Endodermal cell (in vitro differentiated cells): ENCODE data around the gene SUSD6. TPM values are rescaled to one million over a fixed set of nuclear protein-coding genes. Genes with fewer than 3 reads are reported as not detected.

Experiments
- DNase-seq: peaks from one replicate; pipeline ENCODE4 v3.0.0-alpha.2; 2017
- H3K27ac ChIP-seq: 2 replicates; pipeline ENCODE4 v1.5.1; 2013; ENCODE audit warnings: mild to moderate bottlenecking, low read depth, low read length, moderate library complexity
- H3K27me3 ChIP-seq: 2 replicates; pipeline ENCODE4 v1.6.1; 2013; ENCODE audit warnings: mild to moderate bottlenecking, low read length, moderate library complexity; ENCODE audit not compliant: insufficient read depth, control insufficient read depth, poor library complexity, severe bottlenecking
- H3K36me3 ChIP-seq: 2 replicates; pipeline ENCODE4 v1.7.0; 2013; ENCODE audit warnings: mild to moderate bottlenecking, low read length, moderate library complexity; ENCODE audit not compliant: control insufficient read depth, insufficient read depth
- H3K4me1 ChIP-seq: one replicate; pipeline ENCODE4 v1.7.0; 2013; ENCODE audit warnings: low read length; ENCODE audit not compliant: control insufficient read depth, insufficient read depth
- H3K4me3 ChIP-seq: 2 replicates; pipeline ENCODE4 v1.5.1; 2013; ENCODE audit warnings: mild to moderate bottlenecking, low read length, moderate library complexity
- H3K9ac ChIP-seq: 2 replicates; pipeline ENCODE4 v1.6.1; 2013; ENCODE audit warnings: mild to moderate bottlenecking, low read length, moderate library complexity; ENCODE audit not compliant: poor library complexity, severe bottlenecking; ENCODE audit errors: extremely low read depth
- H3K9me3 ChIP-seq: 2 replicates; pipeline ENCODE4 v1.6.1; 2013; ENCODE audit warnings: mild to moderate bottlenecking, low read length, moderate library complexity; ENCODE audit not compliant: control insufficient read depth
- H3K27ac Mint-ChIP-seq: 2 replicates; pipeline ENCODE4 v1.8.0; 2020; ENCODE audit warnings: mixed read lengths
- H3K27me3 Mint-ChIP-seq: 2 replicates; pipeline ENCODE4 v1.8.0; 2021; ENCODE audit warnings: mild to moderate bottlenecking, mixed read lengths; ENCODE audit not compliant: insufficient read depth
- H3K36me3 Mint-ChIP-seq: 2 replicates; pipeline ENCODE4 v1.8.0; 2020; ENCODE audit warnings: low read depth, mixed read lengths
- H3K4me1 Mint-ChIP-seq: 2 replicates; pipeline ENCODE4 v1.8.0; 2020; ENCODE audit warnings: mixed read lengths
- H3K4me3 Mint-ChIP-seq: 2 replicates; pipeline ENCODE4 v1.8.0; 2020; ENCODE audit warnings: mild to moderate bottlenecking, moderate library complexity, mixed read lengths
- H3K9me3 Mint-ChIP-seq: 2 replicates; pipeline ENCODE4 v1.8.0; 2020; ENCODE audit warnings: mild to moderate bottlenecking, mixed read lengths
- WGBS, 2 experiments: methylation state at CpG; one replicate each; pipeline versions ENCODE4 v1.1.5 to v1.1.7; 2013; ENCODE audit warnings: missing lambda C conversion rate in 2 of 2, mixed read lengths in 1 of 2; ENCODE audit not compliant: insufficient coverage in 1 of 2, insufficient read length in 1 of 2; 5-methylcytosine and 5-hydroxymethylcytosine counted together
- total RNA-seq, 2 donors: library from RNA; stranded (reverse); fragmentation: NEBNext Ultra II Directional in 1 of 2; extraction: Animal tissue kit (Norgen Biotek cat#: 25700) in 1 of 2; gene quantifications; 2 replicates in 1 of 2; 3 replicates in 1 of 2; pipeline ENCODE4 v1.2.1, GENCODE V29; 2021
- TF ChIP-seq, protein P1 (sequence below): fragments of 200-600 bp; sonication (generic); conservative IDR thresholded peaks from 2 replicates; pipeline ENCODE4 v1.5.0; 2021; ENCODE audit warnings: antibody characterized with exemption, mild to moderate bottlenecking

Gene SUSD6
- total RNA-seq, 2 donors from 2014 or later = 5.7 to 5.9 TPM

DNA sequence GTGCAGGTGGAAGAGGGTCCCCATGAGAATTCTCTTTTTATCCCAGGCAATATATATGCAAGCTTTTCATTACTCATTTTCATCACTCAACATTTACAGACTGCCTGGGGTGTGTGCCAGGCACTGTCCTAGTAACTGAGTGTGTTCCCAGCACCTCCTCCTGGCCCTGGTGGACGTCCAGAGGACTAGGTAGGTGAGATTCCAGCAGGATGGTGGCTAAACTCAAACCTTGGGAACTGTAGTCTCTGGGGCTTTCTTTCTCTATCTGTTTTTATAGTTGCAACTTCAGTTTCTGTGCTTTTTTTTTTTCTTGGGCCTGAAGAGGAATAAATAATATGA, 63.8 kb downstream of the SUSD6 start:
- WGBS, 2 experiments = 67 to 89% methylated on average over 1 of the region's 1 CpG
- no peak for DNase-seq
- Histone ChIP-seq H3K27ac (no peak overlapping the region), H3K27me3 (no peaks in the 10 kb centered on the region), H3K9me3 (no peaks in the 10 kb centered on the region), H3K4me1 (peaks cover 18% of the 10 kb centered on the region), H3K9ac (no peak overlapping the region), H3K36me3 (no peaks in the 10 kb centered on the region), H3K4me3 (no peak overlapping the region)
- no peaks in the 10 kb centered on the region for H3K9me3 Mint-ChIP-seq
- TF ChIP-seq, protein P1, sequence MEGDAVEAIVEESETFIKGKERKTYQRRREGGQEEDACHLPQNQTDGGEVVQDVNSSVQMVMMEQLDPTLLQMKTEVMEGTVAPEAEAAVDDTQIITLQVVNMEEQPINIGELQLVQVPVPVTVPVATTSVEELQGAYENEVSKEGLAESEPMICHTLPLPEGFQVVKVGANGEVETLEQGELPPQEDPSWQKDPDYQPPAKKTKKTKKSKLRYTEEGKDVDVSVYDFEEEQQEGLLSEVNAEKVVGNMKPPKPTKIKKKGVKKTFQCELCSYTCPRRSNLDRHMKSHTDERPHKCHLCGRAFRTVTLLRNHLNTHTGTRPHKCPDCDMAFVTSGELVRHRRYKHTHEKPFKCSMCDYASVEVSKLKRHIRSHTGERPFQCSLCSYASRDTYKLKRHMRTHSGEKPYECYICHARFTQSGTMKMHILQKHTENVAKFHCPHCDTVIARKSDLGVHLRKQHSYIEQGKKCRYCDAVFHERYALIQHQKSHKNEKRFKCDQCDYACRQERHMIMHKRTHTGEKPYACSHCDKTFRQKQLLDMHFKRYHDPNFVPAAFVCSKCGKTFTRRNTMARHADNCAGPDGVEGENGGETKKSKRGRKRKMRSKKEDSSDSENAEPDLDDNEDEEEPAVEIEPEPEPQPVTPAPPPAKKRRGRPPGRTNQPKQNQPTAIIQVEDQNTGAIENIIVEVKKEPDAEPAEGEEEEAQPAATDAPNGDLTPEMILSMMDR = no peak
- H3K36me3 Mint-ChIP-seq = no peaks in the 10 kb centered on the region
- no peak overlapping the region for H3K4me3 Mint-ChIP-seq
- H3K27me3 Mint-ChIP-seq = no peaks in the 10 kb centered on the region
- H3K4me1 Mint-ChIP-seq = peaks cover 35% of the 10 kb centered on the region
- H3K27ac Mint-ChIP-seq = no peak overlapping the region

DNA sequence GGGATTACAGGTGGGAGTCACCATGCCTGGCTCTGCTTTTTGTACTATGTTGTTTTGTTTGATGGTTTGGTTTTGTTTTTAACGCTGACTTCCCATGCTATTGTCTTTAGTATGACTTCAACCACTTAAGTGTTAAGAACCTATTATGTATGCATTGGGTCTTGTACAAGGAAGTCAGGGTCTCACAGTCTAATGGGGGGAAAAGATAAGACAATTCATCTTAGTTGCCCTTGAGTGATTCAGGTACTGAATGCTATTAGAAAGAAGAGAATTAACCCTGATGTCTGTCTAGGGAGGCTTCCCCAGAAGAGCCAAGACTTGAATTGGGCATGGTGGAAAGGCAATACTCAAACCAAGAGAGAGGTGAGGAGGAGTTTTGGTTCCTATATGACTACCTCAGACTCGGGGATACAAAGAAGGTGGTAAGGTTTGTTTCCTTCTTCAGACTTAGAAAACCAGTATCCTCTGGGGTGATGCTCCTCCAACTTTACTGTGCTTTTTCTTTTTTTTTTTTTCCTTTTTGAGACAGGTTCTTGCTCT, 64.6 kb downstream of the SUSD6 start:
- Histone ChIP-seq H3K27me3 (no peaks in the 10 kb centered on the region), H3K4me3 (no peak overlapping the region), H3K4me1 (peaks cover 11% of the 10 kb centered on the region), H3K9ac (no peak overlapping the region), H3K9me3 (no peaks in the 10 kb centered on the region), H3K36me3 (no peaks in the 10 kb centered on the region), H3K27ac (no peak overlapping the region)
- no peak overlapping the region for H3K27ac Mint-ChIP-seq
- H3K4me1 Mint-ChIP-seq = peaks cover 30% of the 10 kb centered on the region
- 100% methylated on average over 2 of the region's 2 CpGs; no CpG with 5 or more reads in 1 of the 2 experiments for WGBS, 2 experiments
- no peak overlapping the region for H3K4me3 Mint-ChIP-seq
- no peaks in the 10 kb centered on the region for H3K9me3 Mint-ChIP-seq
- DNase-seq = no peak
- no peaks in the 10 kb centered on the region for H3K36me3 Mint-ChIP-seq
- TF ChIP-seq, protein P1 = no peak
- no peaks in the 10 kb centered on the region for H3K27me3 Mint-ChIP-seq

GRCh38 chr14:69676723-69677122, 65.3 kb downstream of the SUSD6 start:
- TF ChIP-seq, protein P1 = no peak
- H3K9me3 ChIP-seq = no peaks in the 10 kb centered on the region
- Mint-ChIP-seq H3K4me3 (no peak overlapping the region), H3K9me3 (no peaks in the 10 kb centered on the region), H3K27ac (no peak overlapping the region), H3K4me1 (peaks cover 22% of the 10 kb centered on the region), H3K27me3 (no peaks in the 10 kb centered on the region), H3K36me3 (no peaks in the 10 kb centered on the region)
- H3K4me3 ChIP-seq = no peak overlapping the region
- H3K27me3 ChIP-seq = no peaks in the 10 kb centered on the region
- H3K9ac ChIP-seq = no peak overlapping the region
- no peaks in the 10 kb centered on the region for H3K36me3 ChIP-seq
- H3K27ac ChIP-seq = no peak overlapping the region
- H3K4me1 ChIP-seq = peaks cover 6% of the 10 kb centered on the region
- 80 to 85% methylated on average over 1 to 2 of the region's 2 CpGs for WGBS, 2 experiments
- DNase-seq = no peak
